Upper lobe of left lung (tissue), 6 donors: ENCODE data around the gene TEF. TPM values are rescaled to one million over a fixed set of nuclear protein-coding genes. Genes with fewer than 3 reads are reported as not detected.

Source experiments
- ATAC-seq, 2 donors: fragments of 200-7000 bp; cut with Tn5 transposase; one replicate each; pipeline ENCODE4 v1.9.1; 2022; ENCODE audit warnings: mild to moderate bottlenecking in 2 of 2, moderate library complexity in 2 of 2; ENCODE audit not compliant: low FRiP score in 2 of 2
- DNase-seq, 2 donors: peaks; one replicate each; pipeline ENCODE4 v3.0.0-alpha.2; 2019 to 2020
- H3K27ac ChIP-seq, 4 donors: fragments of 200-600 bp; sonication (generic); one replicate each; pipeline ENCODE4 v1.5.1; 2016 to 2019
- H3K27me3 ChIP-seq, 4 donors: fragments of 200-600 bp; sonication (generic); one replicate each; pipeline ENCODE4 v1.5.1; 2017 to 2019
- H3K36me3 ChIP-seq, 4 donors: fragments of 200-600 bp; sonication (generic); one replicate each; pipeline ENCODE4 v1.5.1; 2016 to 2019
- H3K4me1 ChIP-seq, 4 donors: fragments of 200-600 bp; sonication (generic); one replicate each; pipeline ENCODE4 v1.5.1; 2018 to 2019
- H3K4me3 ChIP-seq, 4 donors: fragments of 200-600 bp; sonication (generic); one replicate each; pipeline ENCODE4 v1.5.1; 2017 to 2019; ENCODE audit warnings: mild to moderate bottlenecking in 2 of 4, moderate library complexity in 1 of 4
- H3K9me3 ChIP-seq, 4 donors: fragments of 200-600 bp; sonication (generic); one replicate each; pipeline ENCODE4 v1.5.1; 2018 to 2019
- EP300 ChIP-seq, 4 donors: sonication (generic); formaldehyde crosslinking; IDR thresholded peaks; one replicate each; pipeline ENCODE4 v1.5.1; 2017; ENCODE audit warnings: antibody characterized with exemption in 4 of 4, control low read depth in 2 of 4
- POLR2A ChIP-seq, 4 donors: fragments of 450-650 bp; IDR thresholded peaks; one replicate each; pipeline ENCODE4 v1.5.1; 2016 to 2017; ENCODE audit warnings: antibody characterized with exemption in 4 of 4, mild to moderate bottlenecking in 2 of 4
- POLR2AphosphoS5 ChIP-seq, 2 donors: sonication (generic); formaldehyde crosslinking; IDR thresholded peaks; one replicate each; pipeline ENCODE4 v1.5.1; 2017; ENCODE audit warnings: antibody characterized with exemption in 2 of 2
- WGBS, 2 donors: methylation state at CpG; one replicate each; pipeline ENCODE4 v1.1.5; 2017 to 2018; 5-methylcytosine and 5-hydroxymethylcytosine counted together
- total RNA-seq, 6 donors: library from RNA; depleted of rRNA in 4 of 6; stranded (reverse); fragments of >200 nt in 4 of 6; gene quantifications; one replicate each; pipeline versions ENCODE4 v1.1.0 to v1.2.1, GENCODE V29; 2016 to 2021
- TF ChIP-seq, protein P1 (sequence below), 6 experiments: fragments of 450-650 bp in 4 of 6; fragments of 200-600 bp in 2 of 6; sonication (generic) in 2 of 6; IDR thresholded peaks; one replicate each; pipeline ENCODE4 v1.5.1; 2016 to 2019; ENCODE audit warnings: antibody characterized with exemption in 6 of 6
- donor health status: DM: no; HTN: no; CAD: no; lungs with moderate emphysema.
- donor health status: DM: no; HTN: yes; CAD: no; lungs with severe emphysema.

TEF gene
- total RNA-seq, 6 donors from 2014 or later, result 12.6 to 41.8 (median 19.4) TPM

DNA sequence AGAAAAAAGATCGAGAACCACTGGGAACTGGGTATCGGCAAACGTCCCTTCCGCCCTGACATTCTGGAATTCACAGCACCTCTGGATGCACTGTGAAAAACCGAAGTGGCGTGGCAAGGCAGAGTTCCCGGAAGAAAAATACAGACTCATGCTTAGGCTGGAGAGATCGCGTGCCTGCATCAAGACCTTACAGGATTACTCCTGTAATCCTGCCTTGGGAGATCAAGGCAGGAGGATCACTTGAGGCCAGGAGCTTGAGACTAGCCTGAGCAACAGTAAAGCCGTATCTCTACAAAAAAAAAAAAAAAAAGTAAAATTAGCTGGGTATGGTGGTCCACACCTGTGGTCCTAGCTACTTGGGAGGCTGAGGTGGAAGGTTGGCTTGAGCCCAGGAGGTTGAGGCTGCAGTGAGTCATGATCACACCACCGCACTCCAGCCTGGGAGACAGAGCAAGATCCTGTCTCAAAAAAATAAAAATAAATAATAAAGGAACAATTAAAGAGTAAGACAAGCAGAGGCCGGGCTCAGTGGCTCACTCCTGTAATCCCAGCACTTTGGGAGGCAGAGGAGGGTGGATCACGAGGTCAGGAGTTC, 19.9 kb upstream of the TEF start:
- Histone ChIP-seq H3K36me3 (peaks cover 5 to 27% (median 18%) of the 10 kb centered on the region in 4 donors), H3K4me1 (peaks cover 4 to 14% (median 11%) of the 10 kb centered on the region in 4 donors), H3K9me3 (no peaks in the 10 kb centered on the region), H3K4me3 (no peak overlapping the region), H3K27ac (no peak overlapping the region), H3K27me3 (no peaks in the 10 kb centered on the region)
- TF ChIP-seq, protein P1, sequence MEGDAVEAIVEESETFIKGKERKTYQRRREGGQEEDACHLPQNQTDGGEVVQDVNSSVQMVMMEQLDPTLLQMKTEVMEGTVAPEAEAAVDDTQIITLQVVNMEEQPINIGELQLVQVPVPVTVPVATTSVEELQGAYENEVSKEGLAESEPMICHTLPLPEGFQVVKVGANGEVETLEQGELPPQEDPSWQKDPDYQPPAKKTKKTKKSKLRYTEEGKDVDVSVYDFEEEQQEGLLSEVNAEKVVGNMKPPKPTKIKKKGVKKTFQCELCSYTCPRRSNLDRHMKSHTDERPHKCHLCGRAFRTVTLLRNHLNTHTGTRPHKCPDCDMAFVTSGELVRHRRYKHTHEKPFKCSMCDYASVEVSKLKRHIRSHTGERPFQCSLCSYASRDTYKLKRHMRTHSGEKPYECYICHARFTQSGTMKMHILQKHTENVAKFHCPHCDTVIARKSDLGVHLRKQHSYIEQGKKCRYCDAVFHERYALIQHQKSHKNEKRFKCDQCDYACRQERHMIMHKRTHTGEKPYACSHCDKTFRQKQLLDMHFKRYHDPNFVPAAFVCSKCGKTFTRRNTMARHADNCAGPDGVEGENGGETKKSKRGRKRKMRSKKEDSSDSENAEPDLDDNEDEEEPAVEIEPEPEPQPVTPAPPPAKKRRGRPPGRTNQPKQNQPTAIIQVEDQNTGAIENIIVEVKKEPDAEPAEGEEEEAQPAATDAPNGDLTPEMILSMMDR (IDR thresholded peaks at IDR 0.05), result no peak
- no peak for TF ChIP-seq EP300 (IDR thresholded peaks at IDR 0.05)
- no peak for TF ChIP-seq POLR2AphosphoS5 (IDR thresholded peaks at IDR 0.05)
- no peak for TF ChIP-seq POLR2A (IDR thresholded peaks at IDR 0.05)
- 93 to 95% methylated on average over 13 of the region's 13 CpGs for WGBS, 2 donors
- no peak for DNase-seq
- ATAC-seq, result no peak

DNA sequence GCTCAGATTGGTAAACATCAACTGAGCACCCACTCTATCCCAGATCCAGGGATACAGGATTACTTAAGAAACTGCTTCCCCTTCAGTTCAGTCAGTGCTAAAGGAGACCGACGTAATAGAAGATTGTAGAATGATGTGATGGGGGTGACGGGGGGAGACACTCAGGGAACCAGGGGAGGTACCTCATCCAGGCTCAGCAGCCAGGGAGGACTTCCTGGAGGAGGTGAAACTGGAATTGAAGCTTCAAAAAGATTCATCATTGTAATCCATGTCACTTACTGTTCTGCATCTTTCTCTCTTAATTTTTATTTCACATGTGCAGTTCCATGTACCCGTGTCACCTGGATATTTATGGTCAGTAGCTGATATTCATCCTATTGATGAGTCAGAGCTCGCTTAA, 19.1 kb upstream of the TEF start:
- no peaks in the 10 kb centered on the region for H3K27me3 ChIP-seq
- DNase-seq, result no peak
- no peak overlapping the region for H3K4me3 ChIP-seq
- peaks cover 12 to 22% (median 18%) of the 10 kb centered on the region in 4 donors for H3K4me1 ChIP-seq
- H3K27ac ChIP-seq, result no peak overlapping the region
- no peaks in the 10 kb centered on the region for H3K9me3 ChIP-seq
- no peak for TF ChIP-seq EP300 (IDR thresholded peaks at IDR 0.05)
- TF ChIP-seq, protein P1 (IDR thresholded peaks at IDR 0.05), result no peak
- no peak for TF ChIP-seq POLR2AphosphoS5 (IDR thresholded peaks at IDR 0.05)
- no peak for TF ChIP-seq POLR2A (IDR thresholded peaks at IDR 0.05)
- 82 to 87% methylated on average over 5 of the region's 5 CpGs for WGBS, 2 donors
- peaks cover 0 to 19% (median 10%) of the 10 kb centered on the region in 4 donors for H3K36me3 ChIP-seq
- no peak for ATAC-seq

DNA sequence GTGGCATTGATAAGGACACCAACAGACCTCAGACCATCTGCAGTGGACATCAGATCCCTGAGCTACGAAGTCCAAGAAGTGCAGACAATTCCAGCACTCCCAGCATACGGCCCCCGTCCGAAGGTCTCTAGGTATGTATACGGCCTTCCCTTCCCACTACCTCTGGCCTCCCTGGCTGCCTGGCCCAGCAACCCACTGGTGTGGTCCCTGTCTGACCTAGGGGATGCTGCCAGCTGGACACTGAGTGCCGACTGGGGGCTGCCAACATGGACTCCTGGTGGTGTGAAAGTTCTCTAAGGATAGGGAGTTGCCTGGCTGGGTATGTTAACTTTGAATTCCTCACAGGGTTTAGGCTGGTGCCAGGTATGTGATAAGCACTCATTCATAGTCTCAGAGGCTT, 17.5 kb upstream of the TEF start:
- WGBS, 2 donors, result 85 to 96% methylated on average over 5 to 6 of the region's 6 CpGs
- Histone ChIP-seq H3K4me3 (no peak overlapping the region), H3K27me3 (no peaks in the 10 kb centered on the region), H3K36me3 (peaks cover 0 to 3% (median 0%) of the 10 kb centered on the region in 4 donors), H3K4me1 (peaks cover 23 to 38% (median 30%) of the 10 kb centered on the region in 4 donors), H3K9me3 (no peaks in the 10 kb centered on the region), H3K27ac (peak overlapping the region in 2 of 4 donors; percentile 30 to 31)
- DNase-seq (no peak), ATAC-seq (no peak)
- TF ChIP-seq POLR2A (IDR thresholded peaks at IDR 0.05) (no peak), EP300 (IDR thresholded peaks at IDR 0.05) (no peak), POLR2AphosphoS5 (IDR thresholded peaks at IDR 0.05) (no peak)

DNA sequence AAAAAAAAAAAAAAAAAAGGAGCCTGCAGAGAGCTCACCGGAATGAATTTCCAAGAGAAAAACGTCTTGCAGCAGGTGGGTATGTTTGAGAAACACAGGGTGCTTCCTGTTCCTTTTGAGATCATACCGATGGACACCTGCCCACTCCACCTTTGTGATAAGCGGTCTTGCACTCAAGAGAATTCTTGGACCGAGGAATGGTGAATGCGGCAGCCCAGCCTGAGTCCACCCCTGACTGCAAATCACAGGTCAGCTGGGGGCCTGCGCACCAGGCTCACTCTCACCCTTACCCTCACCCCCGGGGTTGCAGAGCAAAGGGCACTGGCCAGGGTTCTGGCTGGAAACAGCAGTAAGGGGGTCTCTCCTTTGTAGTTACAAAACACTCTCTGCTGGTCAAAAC, 16.8 kb upstream of the TEF start:
- 52 to 53% methylated on average over 8 of the region's 8 CpGs for WGBS, 2 donors
- TF ChIP-seq EP300 (IDR thresholded peaks at IDR 0.05) (no peak), POLR2AphosphoS5 (IDR thresholded peaks at IDR 0.05) (no peak), POLR2A (IDR thresholded peaks at IDR 0.05) (no peak)
- TF ChIP-seq, protein P1 (IDR thresholded peaks at IDR 0.05), result no peak
- DNase-seq (peak in 1 of 2 donors; percentile 22), ATAC-seq (no peak)
- Histone ChIP-seq H3K9me3 (no peaks in the 10 kb centered on the region), H3K4me1 (peaks cover 25 to 46% (median 35%) of the 10 kb centered on the region in 4 donors), H3K36me3 (no peaks in the 10 kb centered on the region), H3K27ac (peak overlapping the region in 3 of 4 donors; percentile 30 to 54 (median 37)), H3K27me3 (no peaks in the 10 kb centered on the region), H3K4me3 (no peak overlapping the region)

DNA sequence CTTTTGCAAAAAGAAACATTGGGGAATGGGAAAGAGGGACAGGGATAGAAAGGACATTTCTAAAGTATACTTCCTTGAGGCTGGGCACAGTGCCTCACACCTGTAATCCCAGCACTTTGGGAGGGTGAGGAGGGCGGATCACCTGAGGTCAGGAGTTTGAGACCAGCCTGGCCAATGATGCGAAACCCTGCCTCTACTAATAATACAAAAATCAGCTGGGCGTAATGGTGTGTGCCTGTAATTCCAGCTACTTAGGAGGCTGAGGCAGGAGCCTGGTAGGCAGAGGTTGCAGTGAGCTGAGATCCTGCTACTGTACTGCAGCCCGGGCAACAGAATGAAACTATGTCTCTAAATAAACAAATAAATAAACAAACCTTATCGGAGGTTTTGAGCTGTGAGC, 16.3 kb upstream of the TEF start:
- Histone ChIP-seq H3K36me3 (no peaks in the 10 kb centered on the region), H3K27me3 (no peaks in the 10 kb centered on the region), H3K4me3 (no peak overlapping the region), H3K27ac (peak overlapping the region; percentile 5 to 54 (median 34)), H3K4me1 (peaks cover 27 to 47% (median 35%) of the 10 kb centered on the region in 4 donors), H3K9me3 (no peaks in the 10 kb centered on the region)
- WGBS, 2 donors, result 62 to 69% methylated on average over 5 of the region's 5 CpGs
- TF ChIP-seq POLR2AphosphoS5 (IDR thresholded peaks at IDR 0.05) (no peak), POLR2A (IDR thresholded peaks at IDR 0.05) (no peak), EP300 (IDR thresholded peaks at IDR 0.05) (no peak)
- TF ChIP-seq, protein P1 (IDR thresholded peaks at IDR 0.05), result no peak
- ATAC-seq, result no peak
- DNase-seq, result no peak
